Mesenchymal stem cell (in vitro differentiated cells and primary cell): ENCODE results near the gene AVPR2.

Source experiments
- DNase-seq: peaks from one replicate; pipeline ENCODE4 v3.0.0-alpha.2; 2013
- H2AFZ ChIP-seq: one replicate; pipeline ENCODE4 v1.6.1; 2013; ENCODE audit warnings: low read depth, mild to moderate bottlenecking, control low read depth, inconsistent platforms, low read length, moderate library complexity
- H2AK5ac ChIP-seq: 2 replicates; pipeline ENCODE4 v1.6.1; 2013; ENCODE audit warnings: low read length, moderate library complexity, mild to moderate bottlenecking, inconsistent platforms; ENCODE audit not compliant: severe bottlenecking
- H2BK120ac ChIP-seq: one replicate; pipeline ENCODE4 v1.6.1; 2013; ENCODE audit warnings: low read depth, mild to moderate bottlenecking, inconsistent platforms, low read length, moderate library complexity
- H2BK12ac ChIP-seq, 2 experiments: one replicate each; pipeline ENCODE4 v1.6.1; 2013; ENCODE audit warnings: inconsistent platforms in 2 of 2, low read length in 2 of 2, mild to moderate bottlenecking in 2 of 2, moderate library complexity in 2 of 2, control low read depth in 1 of 2
- H2BK15ac ChIP-seq: one replicate; pipeline ENCODE4 v1.6.1; 2013; ENCODE audit warnings: mild to moderate bottlenecking, low read depth, inconsistent platforms; ENCODE audit not compliant: poor library complexity, severe bottlenecking
- H2BK5ac ChIP-seq: 2 replicates; pipeline ENCODE4 v1.6.1; 2013; ENCODE audit warnings: low read depth, mild to moderate bottlenecking, low read length, control low read depth, inconsistent platforms; ENCODE audit not compliant: poor library complexity, severe bottlenecking
- H3K14ac ChIP-seq, 2 experiments: one replicate each; pipeline ENCODE4 v1.6.1; 2013; ENCODE audit warnings: inconsistent platforms in 2 of 2, low read length in 2 of 2, control low read depth in 1 of 2, mild to moderate bottlenecking in 1 of 2, moderate library complexity in 1 of 2
- H3K18ac ChIP-seq, 2 experiments: one replicate each; pipeline ENCODE4 v1.6.1; 2013; ENCODE audit warnings: inconsistent platforms in 2 of 2, low read length in 2 of 2, control low read depth in 1 of 2, low read depth in 1 of 2, mild to moderate bottlenecking in 1 of 2
- H3K23ac ChIP-seq, 2 experiments: one replicate each; pipeline ENCODE4 v1.6.1; 2013; ENCODE audit warnings: inconsistent platforms in 2 of 2, low read length in 2 of 2, mild to moderate bottlenecking in 2 of 2, moderate library complexity in 2 of 2, control low read depth in 1 of 2
- H3K27ac ChIP-seq: 2 replicates; pipeline ENCODE4 v1.5.1; 2013; ENCODE audit warnings: mild to moderate bottlenecking, moderate library complexity, low read length, control low read depth, inconsistent platforms; ENCODE audit not compliant: poor library complexity, severe bottlenecking
- H3K27me3 ChIP-seq, 2 experiments: 2 replicates each; pipeline versions ENCODE4 v1.6.1 to v1.7.0; 2013; ENCODE audit warnings: low read length in 2 of 2, mild to moderate bottlenecking in 2 of 2, moderate library complexity in 2 of 2, control low read depth in 1 of 2, inconsistent platforms in 1 of 2; ENCODE audit not compliant: control insufficient read depth in 1 of 2, insufficient read depth in 1 of 2
- H3K36me3 ChIP-seq, 2 experiments: 2 replicates each; pipeline versions ENCODE4 v1.6.1 to v1.7.0; 2013; ENCODE audit warnings: low read length in 2 of 2, control low read depth in 1 of 2, inconsistent platforms in 1 of 2, low read depth in 1 of 2, mild to moderate bottlenecking in 1 of 2; ENCODE audit not compliant: insufficient read depth in 2 of 2, control insufficient read depth in 1 of 2
- H3K4ac ChIP-seq, 2 experiments: one replicate each; pipeline ENCODE4 v1.6.1; 2013; ENCODE audit warnings: inconsistent platforms in 2 of 2, low read length in 2 of 2, mild to moderate bottlenecking in 2 of 2, moderate library complexity in 2 of 2, control low read depth in 1 of 2, low read depth in 1 of 2
- H3K4me1 ChIP-seq: 2 replicates; pipeline ENCODE4 v1.6.1; 2013; ENCODE audit warnings: low read depth, low read length, control low read depth; ENCODE audit not compliant: control insufficient read depth, insufficient read depth
- H3K4me2 ChIP-seq: 2 replicates; pipeline ENCODE4 v1.6.1; 2013; ENCODE audit warnings: low read length, mild to moderate bottlenecking, inconsistent platforms; ENCODE audit not compliant: poor library complexity, severe bottlenecking
- H3K4me3 ChIP-seq, 2 experiments: 2 replicates each; pipeline versions ENCODE4 v1.5.1 to v1.7.0; 2013; ENCODE audit warnings: low read length in 2 of 2, mild to moderate bottlenecking in 2 of 2, control low read depth in 1 of 2, low read depth in 1 of 2; ENCODE audit not compliant: insufficient read depth in 1 of 2
- H3K79me1 ChIP-seq: replicated peaks from 2 replicates; pipeline ENCODE4 v1.6.1; 2013; ENCODE audit warnings: mild to moderate bottlenecking, control low read depth, low read length, inconsistent platforms; ENCODE audit not compliant: poor library complexity, severe bottlenecking
- H3K9ac ChIP-seq: 2 replicates; pipeline ENCODE4 v1.7.0; 2013; ENCODE audit warnings: mild to moderate bottlenecking, low read length, moderate library complexity
- H3K9me3 ChIP-seq: 2 replicates; pipeline ENCODE4 v1.7.0; 2013; ENCODE audit warnings: mild to moderate bottlenecking, low read length; ENCODE audit not compliant: control insufficient read depth
- H4K8ac ChIP-seq: one replicate; pipeline ENCODE4 v1.6.1; 2013; ENCODE audit warnings: inconsistent platforms, mild to moderate bottlenecking, low read length, moderate library complexity
- H4K91ac ChIP-seq: one replicate; pipeline ENCODE4 v1.6.1; 2013; ENCODE audit warnings: mild to moderate bottlenecking, low read length, inconsistent platforms
- WGBS: methylation state at CpG from one replicate; pipeline ENCODE4 v1.1.7; 2013; ENCODE audit warnings: mixed read lengths; 5-methylcytosine and 5-hydroxymethylcytosine counted together

Gene AVPR2

DNA sequence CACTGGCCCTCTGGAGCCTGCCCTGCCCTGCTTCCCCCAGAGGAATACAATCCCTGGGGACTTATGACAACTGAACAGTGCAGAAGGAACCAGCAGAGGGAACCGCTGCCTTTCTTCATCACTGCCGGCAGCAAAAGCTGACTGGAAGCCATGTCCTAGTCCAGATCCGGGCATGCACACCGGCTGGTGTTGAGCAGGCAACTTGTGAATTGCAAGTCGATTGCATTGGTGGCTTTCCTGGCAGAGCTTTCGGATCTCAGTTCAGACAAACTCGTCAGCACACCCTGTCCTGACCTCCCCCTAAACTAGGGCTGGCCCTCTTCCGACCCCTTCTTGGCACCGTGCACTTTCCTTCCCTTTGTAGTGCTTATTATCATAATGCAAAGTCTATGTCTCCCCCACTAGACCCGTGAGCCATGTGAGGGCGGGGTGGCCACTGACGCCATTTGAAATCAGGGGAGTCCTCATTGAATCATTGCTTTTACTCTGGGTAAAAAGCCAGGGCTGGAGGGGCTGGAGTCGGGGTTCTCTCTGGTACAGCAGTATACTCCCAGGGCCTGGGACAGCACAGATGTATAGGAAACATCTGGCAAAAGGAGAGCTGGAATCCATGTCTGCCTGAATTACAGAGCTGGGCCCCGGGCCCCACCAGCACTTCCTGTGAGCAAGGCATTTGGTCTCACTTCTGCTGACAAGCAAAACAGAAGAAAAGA, 19.8 kb downstream of the AVPR2 start:
- Histone ChIP-seq H3K27me3 (peaks cover 0 to 56% of the 10 kb centered on the region in 2 experiments), H3K79me1 (no peaks in the 10 kb centered on the region), H2AK5ac (no peak overlapping the region), H2AFZ (no peak overlapping the region), H3K4me3 (no peak overlapping the region), H3K4me2 (no peak overlapping the region), H3K9ac (no peak overlapping the region), H4K91ac (no peak overlapping the region), H3K36me3 (peaks cover 1 to 3% of the 10 kb centered on the region in 2 experiments), H2BK5ac (no peak overlapping the region), H2BK120ac (no peak overlapping the region), H4K8ac (peak overlapping the region; percentile 60), H3K14ac (no peak overlapping the region), H3K4me1 (peaks cover 21% of the 10 kb centered on the region), H3K23ac (no peak overlapping the region), H3K27ac (no peak overlapping the region), H2BK12ac (no peak overlapping the region), H3K18ac (no peak overlapping the region), H3K4ac (no peak overlapping the region), H2BK15ac (no peak overlapping the region), H3K9me3 (no peaks in the 10 kb centered on the region)
- WGBS: 69% methylated on average over 11 of the region's 14 CpGs
- peak; percentile 61 for DNase-seq

DNA sequence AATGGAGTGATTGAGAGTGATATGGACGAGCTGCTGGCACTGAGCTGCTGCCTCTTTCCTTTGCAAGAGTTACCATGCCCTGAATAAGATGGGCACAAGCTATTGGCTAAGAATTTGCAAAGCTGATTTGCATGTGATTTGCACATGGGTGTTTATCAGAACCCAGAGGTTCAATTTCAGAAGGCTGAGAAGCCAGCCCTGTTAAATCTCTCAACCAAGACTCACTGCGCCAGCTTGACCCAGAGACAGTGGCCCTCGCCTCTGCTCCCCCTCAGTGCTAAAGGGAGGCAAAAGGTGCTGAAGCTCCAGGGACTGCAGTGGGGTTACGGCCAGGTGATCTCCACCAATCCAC, 20.9 kb downstream of the AVPR2 start:
- Histone ChIP-seq H2BK5ac (no peak overlapping the region), H3K4me1 (peaks cover 23% of the 10 kb centered on the region), H4K8ac (no peak overlapping the region), H3K23ac (no peak overlapping the region), H3K27me3 (peaks cover 0 to 48% of the 10 kb centered on the region in 2 experiments), H4K91ac (no peak overlapping the region), H3K36me3 (peaks cover 12 to 13% of the 10 kb centered on the region in 2 experiments), H3K4me3 (no peak overlapping the region), H2BK15ac (no peak overlapping the region), H2BK120ac (no peak overlapping the region), H3K79me1 (no peaks in the 10 kb centered on the region), H2AK5ac (no peak overlapping the region), H3K27ac (no peak overlapping the region), H3K9me3 (no peaks in the 10 kb centered on the region), H3K9ac (no peak overlapping the region), H2BK12ac (no peak overlapping the region), H2AFZ (no peak overlapping the region), H3K14ac (no peak overlapping the region), H3K4ac (no peak overlapping the region), H3K4me2 (no peak overlapping the region), H3K18ac (no peak overlapping the region)
- 93% methylated on average over 4 of the region's 4 CpGs for whole genome bisulfite sequencing
- no peak for DNase-seq

- H2BK120ac ChIP-seq: peak within 1 kb of the TSS; percentile 79
- H2BK15ac ChIP-seq: peak within 1 kb of the TSS; percentile 80
- peak within 1 kb of the TSS; percentile 95 for H4K91ac ChIP-seq
- no peak for DNase-seq
- H2AK5ac ChIP-seq: peak within 1 kb of the TSS; percentile 69
- no peak within 1 kb of the TSS for H2AFZ ChIP-seq
- 21% methylated on average over 26 of the region's 59 CpGs for WGBS
- H3K4ac ChIP-seq: peak within 1 kb of the TSS in 1 of 2 experiments; percentile 77
- H3K4me1 ChIP-seq: peaks cover 23% of the 10 kb centered on the region
- peak within 1 kb of the TSS; percentile 54 to 86 for H2BK12ac ChIP-seq
- peak within 1 kb of the TSS in 1 of 2 experiments; percentile 84 for H3K4me3 ChIP-seq
- peak within 1 kb of the TSS; percentile 63 for H3K4me2 ChIP-seq
- H2BK5ac ChIP-seq: peak within 1 kb of the TSS; percentile 19
- H3K27me3 ChIP-seq: peaks cover 0 to 44% of the 10 kb centered on the region in 2 experiments
- H3K18ac ChIP-seq: peak within 1 kb of the TSS; percentile 91 to 97
- H4K8ac ChIP-seq: peak within 1 kb of the TSS; percentile 96
- H3K14ac ChIP-seq: peak within 1 kb of the TSS in 1 of 2 experiments; percentile 75
- H3K79me1 ChIP-seq: peaks cover 2% of the 10 kb centered on the region
- peak within 1 kb of the TSS; percentile 88 for H3K9ac ChIP-seq
- no peak within 1 kb of the TSS for H3K23ac ChIP-seq
- H3K27ac ChIP-seq: peak within 1 kb of the TSS; percentile 89
- peaks cover 18% of the 10 kb centered on the region in 2 experiments for H3K36me3 ChIP-seq
- no peaks in the 10 kb centered on the region for H3K9me3 ChIP-seq
Measured at GRCh38 chrX:153925739-153926551, 21.5 kb downstream of the AVPR2 start, which contains the start of gene ARHGAP4. Gene ARHGAP4 (minus strand): TSS chrX:153926264. CDS start chrX:153926202, 62 bp downstream.

GRCh38 chrX:153926552-153926857, 22.0 kb downstream of the AVPR2 start:
- peaks cover 23% of the 10 kb centered on the region for H3K4me1 ChIP-seq
- H2AK5ac ChIP-seq: peak overlapping the region; percentile 69
- H3K4ac ChIP-seq: peak overlapping the region in 1 of 2 experiments; percentile 77
- peak overlapping the region in 1 of 2 experiments; percentile 84 for H3K4me3 ChIP-seq
- peaks cover 5% of the 10 kb centered on the region for H3K79me1 ChIP-seq
- peaks cover 0 to 38% of the 10 kb centered on the region in 2 experiments for H3K27me3 ChIP-seq
- peaks cover 23 to 24% of the 10 kb centered on the region in 2 experiments for H3K36me3 ChIP-seq
- no peaks in the 10 kb centered on the region for H3K9me3 ChIP-seq
- peak overlapping the region; percentile 54 to 86 for H2BK12ac ChIP-seq
- peak overlapping the region; percentile 96 for H4K8ac ChIP-seq
- 31% methylated on average over 2 of the region's 4 CpGs for WGBS
- peak overlapping the region; percentile 45 for H3K27ac ChIP-seq
- H2AFZ ChIP-seq: no peak overlapping the region
- H4K91ac ChIP-seq: peak overlapping the region; percentile 95
- no peak overlapping the region for H3K9ac ChIP-seq
- H3K14ac ChIP-seq: peak overlapping the region in 1 of 2 experiments; percentile 29
- H2BK120ac ChIP-seq: peak overlapping the region; percentile 79
- H3K4me2 ChIP-seq: peak overlapping the region; percentile 63
- no peak for DNase-seq
- peak overlapping the region; percentile 75 to 97 for H3K18ac ChIP-seq
- peak overlapping the region; percentile 19 for H2BK5ac ChIP-seq
- H2BK15ac ChIP-seq: peak overlapping the region; percentile 80
- H3K23ac ChIP-seq: no peak overlapping the region
